Naive thymus-derived CD4-positive, alpha-beta T cell (primary cell): ENCODE data around the gene HEXIM2. TPM values are rescaled to one million over a fixed set of nuclear protein-coding genes. Genes with fewer than 3 reads are reported as not detected.

Experiments
- ATAC-seq: fragments of 150-1000 bp; cut with Tn5 transposase; 2 replicates; pipeline ENCODE4 v1.10.0; 2021; ENCODE audit warnings: mild to moderate bottlenecking, moderate library complexity
- CTCF ChIA-PET: fragments of 350-600 bp; sonication (Branson Sonifier 250); formaldehyde crosslinking; loops from one replicate; lab custom pipeline; 2021; ENCODE audit warnings: antibody characterized with exemption; lab: Charles Lee
- POLR2A ChIA-PET: fragments of 350-600 bp; sonication (Branson Sonifier 250); formaldehyde crosslinking; loops from one replicate; lab custom pipeline; 2021; ENCODE audit warnings: antibody characterized with exemption, inconsistent platforms; lab: Charles Lee
- DNase-seq, 9 donors: peaks; one replicate each; pipeline versions ENCODE4 v3.0.0 to v3.0.0-alpha.2; 2020 to 2022; ENCODE audit warnings: mixed read lengths in 1 of 9
- H3K27ac ChIP-seq: one replicate; pipeline ENCODE4 v1.7.0; 2013; ENCODE audit warnings: mild to moderate bottlenecking, low read depth, low read length, moderate library complexity
- H3K27me3 ChIP-seq, 2 donors: one replicate each; pipeline ENCODE4 v1.7.0; 2013; ENCODE audit warnings: low read length in 2 of 2, mild to moderate bottlenecking in 2 of 2, moderate library complexity in 2 of 2; ENCODE audit not compliant: control insufficient read depth in 2 of 2, insufficient read depth in 2 of 2
- H3K36me3 ChIP-seq, 3 experiments: 1 replicate in 2 of 3; 2 replicates in 1 of 3; pipeline ENCODE4 v1.7.0; 2013; ENCODE audit warnings: low read length in 3 of 3, mild to moderate bottlenecking in 3 of 3, moderate library complexity in 1 of 3; ENCODE audit not compliant: insufficient read depth in 3 of 3, control insufficient read depth in 2 of 3
- H3K4me1 ChIP-seq, 2 donors: one replicate each; pipeline ENCODE4 v1.7.0; 2013; ENCODE audit warnings: low read length in 2 of 2, mild to moderate bottlenecking in 2 of 2, moderate library complexity in 1 of 2; ENCODE audit not compliant: control insufficient read depth in 2 of 2, insufficient read depth in 2 of 2
- H3K4me3 ChIP-seq: 2 replicates; pipeline ENCODE4 v1.7.0; 2013; ENCODE audit warnings: mild to moderate bottlenecking, low read length
- H3K9me3 ChIP-seq, 3 experiments: 1 replicate in 2 of 3; 2 replicates in 1 of 3; pipeline ENCODE4 v1.7.0; 2013; ENCODE audit warnings: low read length in 3 of 3; ENCODE audit not compliant: control insufficient read depth in 2 of 3
- H3K27ac Mint-ChIP-seq, 9 donors: one replicate each; pipeline ENCODE4 v1.8.0; 2020 to 2022; ENCODE audit warnings: mixed read lengths in 9 of 9, mild to moderate bottlenecking in 8 of 9, moderate library complexity in 5 of 9, inconsistent platforms in 2 of 9
- H3K27me3 Mint-ChIP-seq, 5 donors: one replicate each; pipeline ENCODE4 v1.8.0; 2021 to 2022; ENCODE audit warnings: mixed read lengths in 5 of 5, mild to moderate bottlenecking in 1 of 5
- H3K36me3 Mint-ChIP-seq, 5 donors: one replicate each; pipeline ENCODE4 v1.8.0; 2020 to 2022; ENCODE audit warnings: mixed read lengths in 5 of 5, mild to moderate bottlenecking in 3 of 5, inconsistent platforms in 1 of 5
- H3K4me1 Mint-ChIP-seq, 7 donors: one replicate each; pipeline ENCODE4 v1.8.0; 2020 to 2022; ENCODE audit warnings: mixed read lengths in 7 of 7, mild to moderate bottlenecking in 3 of 7, inconsistent platforms in 1 of 7
- H3K4me3 Mint-ChIP-seq, 10 donors: one replicate each; pipeline ENCODE4 v1.8.0; 2020 to 2022; ENCODE audit warnings: mild to moderate bottlenecking in 10 of 10, mixed read lengths in 10 of 10, moderate library complexity in 6 of 10, inconsistent platforms in 2 of 10
- H3K9me3 Mint-ChIP-seq, 11 donors: one replicate each; pipeline ENCODE4 v1.8.0; 2020 to 2022; ENCODE audit warnings: mixed read lengths in 11 of 11, mild to moderate bottlenecking in 4 of 11, inconsistent platforms in 1 of 11, moderate library complexity in 1 of 11
- intact Hi-C, 2 donors: fragments of 100-400 bp; cut with micrococcal nuclease; formaldehyde crosslinking; loops; one replicate each; pipeline ENCODE4 v1.15.1; 2023
- polyA plus RNA-seq, 2 donors: library from polyadenylated mRNA; unstranded; fragments of 300-500 nt; fragmentation: Illumina TruSeq; gene quantifications; one replicate each; pipeline ENCODE4 v1.2.3, GENCODE V29; 2021
- total RNA-seq, 6 experiments: library from RNA in 5 of 6; stranded (reverse) in 5 of 6; gene quantifications; 1 replicate in 5 of 6; 2 replicates in 1 of 6; pipeline ENCODE4 v1.2.3 and lab custom pipeline; 2021 to 2026

Gene HEXIM2
- total and polyA plus RNA-seq, 7 experiments from 2014 or later = 2.2 to 8.2 (median 3.2) TPM

DNA sequence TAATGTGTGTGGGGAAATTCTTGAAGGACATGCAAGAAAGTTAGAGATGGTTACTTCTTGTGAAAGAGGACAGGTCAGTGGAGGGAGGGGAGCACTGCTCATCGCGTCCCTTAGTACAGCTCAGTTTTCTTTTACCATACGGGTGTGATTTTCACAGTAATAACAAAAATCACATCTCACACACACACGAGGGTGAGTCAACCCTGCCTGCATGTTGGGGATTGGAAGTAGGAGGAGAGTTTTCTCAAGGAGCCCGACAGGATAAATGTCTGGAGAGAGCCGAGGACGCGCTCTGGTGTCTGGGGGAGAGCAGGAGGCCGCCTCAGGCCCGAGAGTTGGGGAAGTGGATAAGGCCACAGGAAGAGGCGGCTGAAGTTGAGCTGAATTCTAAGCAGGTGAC is 45.8 kb upstream of the HEXIM2 start:
- CTCF ChIA-PET = interaction anchor here (1.1 kb wide), 1 partner anchor 19 kb away, joined by 3 read pairs; the partner anchor contains the start of gene ACBD4
- intact Hi-C loops = no loop called here
- Mint-ChIP-seq H3K9me3 (no peaks in the 10 kb centered on the region), H3K4me1 (no peaks in the 10 kb centered on the region), H3K27me3 (no peaks in the 10 kb centered on the region), H3K27ac (peak overlapping the region in 1 of 9 donors; percentile 60), H3K36me3 (no peaks in the 10 kb centered on the region), H3K4me3 (no peak overlapping the region)
- Histone ChIP-seq H3K9me3 (no peaks in the 10 kb centered on the region), H3K36me3 (no peaks in the 10 kb centered on the region), H3K27me3 (no peaks in the 10 kb centered on the region), H3K4me1 (no peaks in the 10 kb centered on the region), H3K27ac (no peak overlapping the region), H3K4me3 (no peak overlapping the region)
- DNase-seq = no peak
- no peak for ATAC-seq
- POLR2A ChIA-PET = no interaction called here

DNA sequence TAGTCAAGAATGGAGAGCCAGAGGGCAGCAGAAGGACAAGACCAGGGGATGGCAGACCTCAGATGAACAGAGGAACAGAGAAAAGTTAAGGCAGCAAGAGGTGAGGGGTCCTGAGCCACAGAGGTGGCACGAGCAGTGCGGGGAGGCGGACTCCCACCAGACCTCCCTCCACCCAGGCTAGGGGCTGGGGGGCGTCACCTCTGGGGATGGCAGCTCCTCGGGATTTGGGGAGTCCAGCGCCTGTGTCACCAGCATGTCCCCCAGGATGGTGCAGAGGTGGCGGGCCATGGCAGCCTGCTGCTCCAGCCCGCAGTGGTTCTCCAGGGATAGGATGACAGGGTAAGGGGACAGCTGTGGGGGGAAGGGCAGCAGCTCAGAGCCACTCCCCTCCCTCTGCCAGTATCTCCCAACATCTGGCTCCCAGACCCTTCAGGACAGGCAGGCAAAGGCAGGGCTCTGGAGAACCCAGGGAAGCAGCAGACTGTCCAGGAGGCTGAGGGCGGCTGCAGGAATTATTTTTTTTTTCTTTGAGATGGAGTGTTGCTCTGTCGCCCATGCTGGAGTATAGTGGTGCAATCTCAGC is 45.1 kb upstream of the HEXIM2 start:
- ATAC-seq = no peak
- no peaks in the 10 kb centered on the region for H3K27me3 ChIP-seq
- Mint-ChIP-seq H3K27ac (peak overlapping the region in 1 of 9 donors; percentile 8), H3K27me3 (peaks cover 0 to 3% (median 2%) of the 10 kb centered on the region in 5 donors), H3K4me3 (no peak overlapping the region), H3K4me1 (peaks cover 0 to 2% (median 0%) of the 10 kb centered on the region in 7 donors), H3K36me3 (no peaks in the 10 kb centered on the region), H3K9me3 (no peaks in the 10 kb centered on the region)
- ChIA-PET CTCF (interaction anchor here (0.5 to 0.6 kb wide), 2 partner anchors 62 to 134 kb away, joined by 3 to 4 read pairs; no protein-coding TSS in a partner anchor), POLR2A (interaction anchor here (0.6 kb wide), 1 partner anchor 108 kb away, joined by 3 read pairs; no protein-coding TSS in a partner anchor)
- H3K4me3 ChIP-seq = no peak overlapping the region
- no peaks in the 10 kb centered on the region for H3K9me3 ChIP-seq
- no peaks in the 10 kb centered on the region for H3K4me1 ChIP-seq
- H3K27ac ChIP-seq = no peak overlapping the region
- intact Hi-C loops = no loop called here
- DNase-seq = no peak
- no peaks in the 10 kb centered on the region for H3K36me3 ChIP-seq

DNA sequence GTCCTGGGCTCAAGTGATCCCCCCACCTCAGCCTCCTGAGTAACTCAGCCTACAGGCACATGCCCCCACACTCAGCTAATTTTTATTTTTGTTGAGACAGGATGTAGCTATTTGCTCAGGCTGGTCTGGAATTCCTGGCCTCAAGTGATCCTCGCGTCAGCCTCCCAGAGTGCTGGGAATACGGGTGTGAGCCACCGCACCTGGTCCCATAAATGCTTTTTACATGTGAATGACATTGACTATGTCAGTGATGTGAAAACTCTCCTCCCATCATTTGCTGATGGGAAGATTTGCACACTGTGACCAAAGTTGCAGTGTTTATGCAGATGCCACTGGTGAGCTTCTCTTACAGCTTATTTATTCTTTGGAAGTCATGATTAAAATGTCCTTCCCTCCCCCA is 44.3 kb upstream of the HEXIM2 start:
- Histone ChIP-seq H3K27me3 (no peaks in the 10 kb centered on the region), H3K36me3 (no peaks in the 10 kb centered on the region), H3K9me3 (no peaks in the 10 kb centered on the region), H3K27ac (no peak overlapping the region), H3K4me3 (no peak overlapping the region), H3K4me1 (no peaks in the 10 kb centered on the region)
- Mint-ChIP-seq H3K4me1 (peaks cover 0 to 2% (median 0%) of the 10 kb centered on the region in 7 donors), H3K9me3 (no peaks in the 10 kb centered on the region), H3K27ac (no peak overlapping the region), H3K4me3 (no peak overlapping the region), H3K27me3 (peaks cover 0 to 8% (median 6%) of the 10 kb centered on the region in 5 donors), H3K36me3 (no peaks in the 10 kb centered on the region)
- intact Hi-C loops = no loop called here
- CTCF ChIA-PET = no interaction called here
- ATAC-seq (no peak), DNase-seq (no peak)
- POLR2A ChIA-PET = no interaction called here

DNA sequence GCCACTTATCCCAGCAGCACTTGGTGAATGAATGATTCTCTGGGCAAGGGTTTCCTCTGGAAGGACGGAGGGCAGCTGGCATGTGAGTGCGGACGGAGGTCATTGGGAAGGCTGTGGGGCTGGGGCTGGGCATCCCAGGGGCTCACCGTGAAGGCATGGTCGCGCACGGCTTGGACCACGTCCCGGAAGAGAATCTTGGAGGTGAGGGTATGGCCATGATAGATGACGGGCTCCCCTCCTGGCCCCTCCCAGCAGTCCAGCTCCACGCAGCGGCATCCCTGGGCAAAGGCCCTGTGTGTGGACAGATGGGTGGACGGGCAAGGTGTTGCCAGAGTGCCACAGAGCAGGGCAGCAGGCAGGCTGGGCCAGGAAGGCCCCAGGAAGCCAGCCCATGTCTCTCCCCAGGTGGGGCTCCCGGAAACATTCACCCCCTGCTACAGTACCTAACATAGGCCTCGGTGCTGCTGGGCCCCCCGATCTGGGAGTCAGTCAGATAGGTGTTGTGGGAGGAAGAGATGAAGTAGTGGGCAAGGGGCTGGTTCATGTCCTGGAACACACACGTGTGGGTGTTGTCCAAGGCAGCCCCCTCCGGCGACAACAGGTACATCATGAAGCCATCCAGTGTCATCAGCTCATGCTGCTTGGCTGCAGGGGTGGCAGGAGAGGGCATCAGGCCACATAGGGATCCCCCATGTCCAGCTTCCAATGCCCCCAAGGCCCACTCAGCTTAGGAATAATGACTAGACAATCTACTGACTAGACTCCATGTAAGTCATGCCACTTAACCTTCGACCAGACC is 43.6 kb upstream of the HEXIM2 start:
- Histone ChIP-seq H3K4me3 (no peak overlapping the region), H3K9me3 (no peaks in the 10 kb centered on the region), H3K36me3 (no peaks in the 10 kb centered on the region), H3K27ac (no peak overlapping the region), H3K27me3 (no peaks in the 10 kb centered on the region), H3K4me1 (no peaks in the 10 kb centered on the region)
- ATAC-seq = no peak
- intact Hi-C loops = no loop called here
- ChIA-PET CTCF (interaction anchor here (0.6 kb wide), 1 partner anchor 132 kb away, joined by 3 read pairs; no protein-coding TSS in a partner anchor), POLR2A (no interaction called here)
- Mint-ChIP-seq H3K36me3 (no peaks in the 10 kb centered on the region), H3K9me3 (no peaks in the 10 kb centered on the region), H3K27ac (peak overlapping the region in 1 of 9 donors; percentile 36), H3K4me1 (peaks cover 0 to 2% (median 0%) of the 10 kb centered on the region in 7 donors), H3K27me3 (peaks cover 0 to 13% (median 6%) of the 10 kb centered on the region in 5 donors), H3K4me3 (no peak overlapping the region)
- no peak for DNase-seq

DNA sequence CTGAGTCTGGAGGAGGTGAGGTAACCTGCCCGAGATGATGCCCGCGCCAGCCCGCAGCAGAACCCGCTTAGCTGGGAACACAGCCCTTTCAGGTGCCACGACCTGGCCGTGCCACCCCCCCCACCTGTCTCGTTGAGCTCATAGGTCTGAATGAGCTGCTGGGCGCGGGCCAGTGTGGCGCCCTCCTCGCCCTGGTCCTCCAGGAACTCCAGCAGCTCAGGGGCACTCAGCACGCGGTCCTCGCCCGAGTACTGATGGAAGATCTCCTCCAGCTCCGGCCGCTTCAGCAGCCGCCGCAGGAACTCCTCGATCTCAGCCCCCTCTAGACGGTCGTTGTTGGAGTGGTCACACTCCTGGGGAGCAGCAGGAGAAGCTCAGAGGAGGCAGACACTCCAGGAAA is 43.0 kb upstream of the HEXIM2 start:
- Histone ChIP-seq H3K4me3 (no peak overlapping the region), H3K27me3 (no peaks in the 10 kb centered on the region), H3K27ac (no peak overlapping the region), H3K4me1 (no peaks in the 10 kb centered on the region), H3K9me3 (no peaks in the 10 kb centered on the region), H3K36me3 (no peaks in the 10 kb centered on the region)
- ATAC-seq (no peak), DNase-seq (no peak)
- ChIA-PET POLR2A (no interaction called here), CTCF (interaction anchor here (0.6 to 1.1 kb wide), 3 partner anchors 19 to 132 kb away, joined by 3 read pairs; no protein-coding TSS in a partner anchor)
- Mint-ChIP-seq H3K27ac (peak overlapping the region in 1 of 9 donors; percentile 36), H3K9me3 (no peaks in the 10 kb centered on the region), H3K4me1 (peaks cover 0 to 2% (median 0%) of the 10 kb centered on the region in 7 donors), H3K36me3 (no peaks in the 10 kb centered on the region), H3K4me3 (no peak overlapping the region), H3K27me3 (peaks cover 0 to 15% (median 6%) of the 10 kb centered on the region in 5 donors)
- intact Hi-C loops = no loop called here

DNA sequence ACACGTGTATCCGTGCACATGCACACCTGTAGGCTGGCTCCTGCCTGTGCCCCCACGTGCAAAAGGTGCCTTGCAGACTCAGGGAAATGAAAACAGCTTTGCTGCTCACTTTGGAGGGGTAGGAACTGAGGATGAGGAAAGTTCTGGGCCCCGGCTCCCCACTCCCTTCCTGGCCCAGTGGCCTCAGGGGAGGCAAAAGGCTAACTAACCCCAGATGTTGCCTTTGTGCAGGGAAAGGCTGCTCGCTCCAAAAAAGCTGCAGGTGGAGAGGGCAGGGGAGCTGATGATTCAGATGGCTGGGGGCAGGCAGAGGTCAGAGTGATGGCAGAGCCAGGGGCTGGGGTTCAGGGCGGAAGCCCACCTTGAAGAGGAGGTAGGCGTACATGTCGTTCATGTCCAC is 41.7 kb upstream of the HEXIM2 start:
- Histone ChIP-seq H3K27me3 (no peaks in the 10 kb centered on the region), H3K4me1 (no peaks in the 10 kb centered on the region), H3K9me3 (no peaks in the 10 kb centered on the region), H3K36me3 (no peaks in the 10 kb centered on the region), H3K4me3 (no peak overlapping the region), H3K27ac (no peak overlapping the region)
- Mint-ChIP-seq H3K36me3 (no peaks in the 10 kb centered on the region), H3K9me3 (no peaks in the 10 kb centered on the region), H3K27ac (no peak overlapping the region), H3K4me1 (peaks cover 0 to 2% (median 0%) of the 10 kb centered on the region in 7 donors), H3K27me3 (peaks cover 0 to 15% (median 6%) of the 10 kb centered on the region in 5 donors), H3K4me3 (no peak overlapping the region)
- intact Hi-C loops = no loop called here
- ChIA-PET CTCF (no interaction called here), POLR2A (interaction anchor here (0.5 kb wide), 1 partner anchor 67 kb away, joined by 3 read pairs; no protein-coding TSS in a partner anchor)
- no peak for ATAC-seq
- DNase-seq = no peak
